ES-I3 (cell line): Measurements from ENCODE around the gene TRIM17.
"Not testable (repeated sequence)": the region's sequence is repeated elsewhere in the genome, so short reads cannot be mapped to it uniquely, and the experiment has no call there.

Experiments used
- H3K36me3 ChIP-seq: 2 replicates; pipeline ENCODE4 v1.6.1; 2013; ENCODE audit warnings: mild to moderate bottlenecking, low read length, control low read depth, moderate library complexity; ENCODE audit not compliant: insufficient read depth
- H3K4me1 ChIP-seq: 2 replicates; pipeline ENCODE4 v1.6.1; 2013; ENCODE audit warnings: mild to moderate bottlenecking, control low read depth, low read length; ENCODE audit not compliant: insufficient read depth
- H3K9ac ChIP-seq: 2 replicates; pipeline ENCODE4 v1.6.1; 2013; ENCODE audit warnings: low read depth, mild to moderate bottlenecking, low read length, moderate library complexity
- H3K9me3 ChIP-seq: 2 replicates; pipeline ENCODE4 v1.6.1; 2013; ENCODE audit warnings: mild to moderate bottlenecking, low read length, moderate library complexity; ENCODE audit not compliant: control insufficient read depth, insufficient read depth

Gene TRIM17

DNA sequence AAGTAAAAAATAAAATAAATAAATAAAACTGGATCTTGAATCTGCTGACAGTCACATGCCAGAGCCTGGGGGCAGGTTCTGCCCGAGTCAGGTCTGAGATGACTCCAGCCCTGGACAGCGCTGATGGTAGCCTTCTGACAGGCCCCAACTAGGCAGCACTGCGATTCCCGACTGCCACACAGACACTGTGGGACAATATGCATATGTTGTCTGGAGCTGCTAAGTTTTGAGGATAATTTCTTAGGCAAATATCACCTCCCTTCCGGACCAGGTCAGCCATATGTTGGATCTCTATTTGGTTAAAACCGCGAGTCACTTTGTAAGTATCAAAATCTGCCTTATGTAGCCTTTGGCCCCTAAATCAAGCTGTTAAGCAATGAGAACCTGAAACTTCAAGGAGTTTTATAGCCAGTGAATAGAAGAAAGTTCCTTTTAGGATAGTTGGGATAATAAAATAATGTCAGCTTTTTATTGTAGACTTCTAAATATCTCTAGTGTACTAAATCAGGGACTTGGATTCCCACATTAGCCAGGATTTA lies 20.8 kb upstream of the TRIM17 start:
- H3K4me1 ChIP-seq, result no peaks in the 10 kb centered on the region
- no peaks in the 10 kb centered on the region for H3K36me3 ChIP-seq
- H3K9ac ChIP-seq, result no peak overlapping the region
- no peaks in the 10 kb centered on the region for H3K9me3 ChIP-seq

DNA sequence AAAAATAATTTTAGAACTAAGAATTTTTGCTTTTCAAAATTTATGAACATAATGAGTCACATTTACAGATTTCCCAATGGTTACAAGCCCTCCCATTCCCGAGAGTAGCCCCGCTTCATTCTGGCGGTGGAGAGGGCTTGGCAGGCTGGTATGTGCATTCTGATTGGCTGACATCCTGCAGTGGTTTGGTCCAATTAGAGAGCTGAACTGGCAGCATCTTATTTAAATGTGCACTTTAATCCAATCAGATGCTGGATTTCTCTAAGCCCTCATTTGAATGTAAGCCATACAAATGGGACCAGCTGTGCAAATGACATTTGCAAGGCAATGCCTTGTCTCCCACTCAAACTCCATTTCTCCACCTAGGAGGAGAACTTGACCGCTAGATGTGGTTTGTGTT lies 18.0 kb upstream of the TRIM17 start:
- no peak overlapping the region for H3K9ac ChIP-seq
- H3K4me1 ChIP-seq, result no peaks in the 10 kb centered on the region
- no peaks in the 10 kb centered on the region for H3K36me3 ChIP-seq
- H3K9me3 ChIP-seq, result no peaks in the 10 kb centered on the region

DNA sequence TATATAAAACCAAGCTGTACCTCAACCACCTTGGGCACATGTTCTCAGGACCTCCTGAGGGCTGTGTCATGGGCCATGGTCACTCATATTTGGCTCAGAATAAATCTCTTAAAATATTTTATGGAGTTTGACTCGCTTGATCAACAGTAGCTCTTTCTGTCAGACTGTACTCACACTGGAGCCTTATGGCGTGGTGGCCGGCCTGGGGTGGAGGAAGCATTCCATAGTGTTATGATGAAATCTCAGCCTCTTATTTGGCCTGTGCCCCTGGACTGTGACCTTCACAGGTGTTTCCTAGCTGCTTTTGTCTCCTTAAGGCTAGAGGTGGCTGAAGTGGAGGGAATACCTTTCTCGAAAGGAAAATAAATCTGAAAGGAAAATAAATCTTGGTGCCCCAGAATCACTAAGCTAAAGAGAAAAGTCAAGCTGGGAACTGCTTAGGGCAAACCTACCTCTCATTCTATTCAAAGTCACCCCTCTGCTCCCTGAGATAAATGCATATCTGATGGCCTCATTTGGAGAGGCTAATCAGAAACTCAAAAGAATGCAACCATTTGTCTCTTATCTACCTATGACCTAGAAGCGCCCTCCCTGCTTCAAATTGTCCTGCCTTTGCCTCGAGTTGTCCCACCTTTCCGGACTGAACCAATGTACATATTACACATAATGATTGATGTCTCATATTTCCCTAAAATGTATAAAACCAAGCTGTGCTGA lies 16.8 kb upstream of the TRIM17 start:
- H3K9ac ChIP-seq, result not testable (repeated sequence)

DNA sequence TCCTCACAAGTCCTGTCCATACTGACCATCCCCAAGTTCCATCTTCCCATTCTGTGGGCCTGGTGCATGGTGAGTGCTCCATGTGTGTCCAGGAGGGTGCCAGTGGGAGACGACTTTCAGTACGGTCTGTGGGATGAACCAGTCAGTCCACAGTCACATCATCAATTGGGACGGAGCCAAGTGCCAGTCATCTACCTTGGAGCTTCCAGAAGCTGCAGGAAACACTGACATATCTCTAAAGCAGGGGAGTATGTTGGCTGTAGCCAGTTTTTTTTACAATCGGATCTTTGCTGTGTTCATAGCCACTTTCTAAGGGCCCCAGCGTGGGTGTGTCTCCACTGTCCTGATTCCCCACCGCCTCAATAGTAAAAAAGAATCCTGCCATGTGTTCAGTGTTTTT lies 13.6 kb upstream of the TRIM17 start:
- peaks cover 3% of the 10 kb centered on the region; the same call in 1 of the 2 replicates for H3K4me1 ChIP-seq

More for the DNA sequence above, 16.8 kb upstream of the TRIM17 start:
- not testable (repeated sequence) for H3K36me3 ChIP-seq, H3K9me3 ChIP-seq, H3K4me1 ChIP-seq

DNA sequence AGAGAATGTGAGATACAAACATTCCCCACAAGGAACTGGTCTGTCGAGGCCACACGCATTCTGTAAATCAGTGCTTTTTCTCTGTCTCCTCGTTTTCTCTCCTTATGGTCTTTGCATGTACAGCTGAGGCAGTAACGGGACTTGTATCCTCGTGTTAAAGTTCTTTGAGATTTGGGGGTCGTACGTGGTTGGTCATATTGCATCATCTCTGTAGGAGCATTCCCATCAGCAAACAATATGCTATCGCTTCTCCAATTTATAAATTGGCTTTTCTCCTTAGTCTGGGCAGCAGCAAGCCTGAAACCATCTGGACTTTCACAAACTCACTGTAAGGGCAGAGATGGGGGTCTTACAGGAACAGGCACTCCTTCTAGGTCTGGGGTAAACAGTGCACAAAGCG lies 13.0 kb upstream of the TRIM17 start:
- Histone ChIP-seq H3K9ac (no peak overlapping the region), H3K36me3 (no peaks in the 10 kb centered on the region), H3K9me3 (no peaks in the 10 kb centered on the region), H3K4me1 (peaks cover 3% of the 10 kb centered on the region; the same call in 1 of the 2 replicates)

More for the DNA sequence above, 13.6 kb upstream of the TRIM17 start:
- Histone ChIP-seq H3K9me3 (no peaks in the 10 kb centered on the region), H3K9ac (no peak overlapping the region), H3K36me3 (no peaks in the 10 kb centered on the region)

DNA sequence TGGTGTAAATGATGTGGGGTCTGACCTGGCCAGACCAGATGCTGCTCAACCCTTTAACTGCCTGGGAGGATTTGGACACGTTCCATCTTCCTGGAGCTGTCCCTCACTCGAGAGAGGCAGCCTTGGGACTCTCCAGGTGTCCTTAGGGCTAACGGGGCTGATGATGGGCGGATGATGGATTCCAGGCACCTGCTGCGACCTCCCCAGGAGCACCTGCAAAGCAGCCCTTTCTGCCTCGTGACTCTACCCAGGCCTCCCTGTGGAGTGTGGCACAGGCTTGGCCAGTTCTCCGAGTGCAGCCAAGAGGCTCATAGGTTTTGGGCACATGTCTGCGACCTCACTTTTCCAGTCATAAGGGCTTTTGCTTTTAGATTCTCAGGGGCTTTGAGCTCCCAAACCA lies 12.3 kb upstream of the TRIM17 start:
- Histone ChIP-seq H3K9ac (no peak overlapping the region), H3K4me1 (peaks cover 3% of the 10 kb centered on the region; the same call in 1 of the 2 replicates), H3K36me3 (no peaks in the 10 kb centered on the region), H3K9me3 (no peaks in the 10 kb centered on the region)

DNA sequence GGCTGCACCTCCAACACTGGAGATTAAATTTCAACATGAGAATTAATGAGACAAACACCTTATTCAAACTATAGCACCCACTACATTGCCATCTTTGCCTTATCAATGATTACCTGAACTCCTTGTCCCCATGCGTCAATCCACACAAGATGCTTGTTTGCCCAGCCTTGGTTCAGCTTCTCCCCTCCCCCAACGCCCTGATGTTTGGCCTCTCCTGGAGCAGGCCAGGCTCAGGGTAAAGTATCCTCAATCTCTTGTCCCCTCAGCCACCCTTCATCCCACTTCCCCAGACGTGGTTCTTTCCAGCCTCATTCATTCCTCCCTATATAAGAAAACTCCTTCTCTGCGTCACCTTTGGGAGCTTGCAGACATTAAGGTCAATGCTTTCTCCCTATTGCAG lies 11.8 kb upstream of the TRIM17 start:
- Histone ChIP-seq H3K9me3 (no peaks in the 10 kb centered on the region), H3K9ac (no peak overlapping the region), H3K4me1 (peaks cover 3% of the 10 kb centered on the region; the same call in 1 of the 2 replicates), H3K36me3 (no peaks in the 10 kb centered on the region)

DNA sequence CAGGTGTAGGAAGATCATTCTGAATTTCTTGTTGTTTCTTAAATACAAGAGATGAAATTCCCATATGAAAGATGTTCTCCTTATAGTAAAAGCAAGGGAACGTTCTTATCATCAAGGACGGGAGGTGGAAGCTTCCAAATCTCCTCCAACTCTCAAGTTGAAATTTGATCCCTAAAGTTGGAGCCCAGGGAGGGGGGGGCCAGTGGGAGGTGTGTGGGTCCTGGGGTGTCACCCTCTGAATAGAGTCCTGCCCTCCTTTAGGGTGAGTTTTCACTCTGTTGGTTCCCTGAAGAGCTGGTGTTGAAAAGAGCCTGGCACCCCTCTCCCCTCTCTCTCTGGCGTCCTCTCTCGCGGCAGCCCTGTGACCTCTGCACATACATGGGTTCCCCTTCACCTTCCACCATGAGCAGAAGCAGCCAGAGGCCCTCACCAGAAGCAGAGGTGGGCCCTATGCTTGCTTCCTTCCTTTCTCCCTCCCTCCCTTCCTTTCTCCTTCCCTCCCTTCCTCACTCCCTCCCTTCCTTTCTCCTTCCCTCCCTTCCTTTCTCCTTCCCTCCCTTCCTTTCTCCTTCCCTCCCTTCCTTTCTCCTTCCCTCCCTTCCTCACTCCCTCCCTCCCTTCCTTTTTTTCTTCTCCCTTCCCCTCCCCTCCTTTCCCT lies 10.0 kb upstream of the TRIM17 start:
- H3K36me3 ChIP-seq, result no peaks in the 10 kb centered on the region
- H3K9me3 ChIP-seq, result no peaks in the 10 kb centered on the region
- no peak overlapping the region for H3K9ac ChIP-seq
- peaks cover 3% of the 10 kb centered on the region; the same call in 1 of the 2 replicates for H3K4me1 ChIP-seq

DNA sequence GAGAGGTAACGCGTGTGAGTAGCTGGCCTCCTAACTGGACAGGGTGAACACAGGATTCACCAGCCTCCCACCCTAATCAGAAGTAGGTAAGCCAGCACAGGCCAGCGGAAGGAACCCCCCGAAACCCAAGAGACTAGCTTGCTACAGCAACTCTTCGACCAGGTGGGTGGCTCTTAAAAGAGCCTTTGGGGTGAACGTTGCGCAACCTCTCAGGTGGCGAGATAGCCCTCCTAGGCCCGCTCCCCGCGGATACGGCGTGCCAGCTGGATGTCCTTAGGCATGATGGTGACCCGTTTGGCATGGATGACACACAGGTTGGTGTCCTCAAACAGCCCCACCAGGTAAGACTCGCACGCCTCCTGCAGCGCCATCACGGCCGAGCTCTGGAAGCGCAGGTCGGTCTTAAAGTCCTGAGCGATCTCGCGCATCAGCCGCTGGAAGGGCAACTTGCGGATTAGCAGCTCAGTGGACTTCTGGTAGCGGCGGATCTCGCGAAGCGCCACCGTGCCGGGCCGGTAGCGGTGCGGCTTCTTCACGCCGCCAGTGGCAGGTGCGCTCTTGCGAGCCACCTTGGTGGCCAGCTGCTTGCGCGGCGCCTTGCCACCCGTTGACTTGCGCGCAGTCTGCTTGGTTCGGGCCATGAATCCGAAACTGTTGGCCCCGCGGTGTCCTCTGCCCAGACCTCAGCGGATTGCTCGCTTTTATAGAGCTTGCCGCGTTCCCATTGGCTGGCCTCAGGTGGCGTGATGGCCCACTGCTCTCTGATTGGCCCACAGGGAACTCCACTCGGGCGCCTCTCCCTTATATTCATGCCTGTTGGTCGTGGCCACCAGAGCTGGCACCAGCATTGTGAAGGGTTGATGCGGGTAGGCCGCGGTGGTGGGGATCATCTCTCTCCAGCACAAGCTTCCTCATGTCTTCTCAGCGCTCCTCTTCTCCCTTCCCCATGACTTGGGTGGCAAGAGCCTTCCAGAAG lies 8.3 kb upstream of the TRIM17 start:
- no peaks in the 10 kb centered on the region for H3K9me3 ChIP-seq
- no peak overlapping the region for H3K9ac ChIP-seq
- no peaks in the 10 kb centered on the region for H3K36me3 ChIP-seq
- peaks cover 3% of the 10 kb centered on the region; the same call in 1 of the 2 replicates for H3K4me1 ChIP-seq

DNA sequence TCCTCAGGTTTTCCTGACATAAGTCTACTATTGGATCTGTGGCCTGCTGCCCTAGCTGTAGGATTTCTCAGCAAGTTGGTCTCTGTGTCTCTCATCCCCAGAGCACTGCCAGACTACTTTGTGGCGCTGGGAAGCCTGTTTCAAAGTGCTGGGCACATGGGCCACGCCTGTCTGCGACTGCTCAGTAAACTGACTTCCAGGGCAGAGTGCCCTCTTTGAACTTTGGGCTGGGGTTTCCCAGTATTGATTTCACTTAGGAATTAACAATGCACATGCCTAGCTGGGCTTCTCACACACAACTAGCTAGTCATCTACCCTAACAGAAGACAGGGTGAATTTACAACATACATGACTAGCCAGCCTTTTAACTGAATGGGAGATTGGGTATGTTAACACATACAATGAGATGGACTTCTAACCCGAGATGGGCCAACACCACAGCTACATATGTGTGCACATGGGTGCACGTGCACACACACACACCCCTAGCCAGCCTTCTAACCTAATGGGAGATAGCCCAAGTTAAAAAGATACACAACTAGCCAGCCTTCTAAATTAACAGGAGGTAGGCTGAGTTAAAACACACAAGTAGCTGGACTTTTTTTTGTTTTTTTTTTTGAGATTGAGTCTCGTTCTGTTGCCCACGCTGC lies 6.9 kb upstream of the TRIM17 start:
- Histone ChIP-seq H3K9ac (no peak overlapping the region), H3K9me3 (no peaks in the 10 kb centered on the region), H3K4me1 (peaks cover 1% of the 10 kb centered on the region; the same call in 1 of the 2 replicates), H3K36me3 (no peaks in the 10 kb centered on the region)

DNA sequence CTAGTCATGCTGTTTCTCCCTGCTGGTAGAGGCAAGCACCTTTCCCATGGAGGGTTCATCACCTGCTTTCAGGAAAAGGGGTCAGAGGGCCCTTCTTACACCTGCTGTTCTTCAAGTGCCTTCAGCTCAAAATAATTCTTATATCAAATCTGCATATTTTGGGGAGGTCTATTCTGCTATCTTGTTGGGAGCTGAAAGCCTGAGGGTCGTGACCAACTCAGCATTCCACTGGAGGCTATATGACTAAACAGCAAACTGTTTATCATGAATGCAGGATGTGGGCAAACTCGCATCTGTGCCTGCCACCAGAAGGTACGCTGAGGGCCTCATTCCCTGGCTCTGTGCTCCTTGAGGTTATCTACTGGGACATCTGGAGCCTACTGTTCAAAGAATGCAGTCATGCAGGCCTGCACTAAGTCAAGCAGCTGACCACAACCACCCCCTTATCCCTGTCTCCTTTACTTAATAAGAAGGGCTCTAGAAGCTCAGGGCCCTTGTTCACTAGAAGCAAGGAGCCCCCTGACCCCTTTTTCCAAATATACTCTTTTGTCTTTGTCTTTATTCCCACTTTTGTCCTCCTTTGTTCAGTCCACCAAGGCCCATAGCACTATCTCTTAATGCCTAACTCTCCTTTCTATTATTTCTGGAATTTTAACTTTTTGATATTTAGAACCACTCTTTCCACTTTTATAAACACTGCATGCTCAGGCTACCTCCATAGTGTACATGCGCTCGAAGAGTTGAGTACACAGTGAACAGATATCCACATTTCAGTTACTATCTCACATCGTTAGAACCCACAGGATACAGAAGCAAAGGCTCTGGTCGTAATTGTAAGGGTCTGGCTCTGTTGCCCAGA lies 4.5 kb upstream of the TRIM17 start:
- Histone ChIP-seq H3K9ac (no peak overlapping the region), H3K36me3 (no peaks in the 10 kb centered on the region), H3K9me3 (no peaks in the 10 kb centered on the region), H3K4me1 (peaks cover 4% of the 10 kb centered on the region; the same call in 1 of the 2 replicates)

DNA sequence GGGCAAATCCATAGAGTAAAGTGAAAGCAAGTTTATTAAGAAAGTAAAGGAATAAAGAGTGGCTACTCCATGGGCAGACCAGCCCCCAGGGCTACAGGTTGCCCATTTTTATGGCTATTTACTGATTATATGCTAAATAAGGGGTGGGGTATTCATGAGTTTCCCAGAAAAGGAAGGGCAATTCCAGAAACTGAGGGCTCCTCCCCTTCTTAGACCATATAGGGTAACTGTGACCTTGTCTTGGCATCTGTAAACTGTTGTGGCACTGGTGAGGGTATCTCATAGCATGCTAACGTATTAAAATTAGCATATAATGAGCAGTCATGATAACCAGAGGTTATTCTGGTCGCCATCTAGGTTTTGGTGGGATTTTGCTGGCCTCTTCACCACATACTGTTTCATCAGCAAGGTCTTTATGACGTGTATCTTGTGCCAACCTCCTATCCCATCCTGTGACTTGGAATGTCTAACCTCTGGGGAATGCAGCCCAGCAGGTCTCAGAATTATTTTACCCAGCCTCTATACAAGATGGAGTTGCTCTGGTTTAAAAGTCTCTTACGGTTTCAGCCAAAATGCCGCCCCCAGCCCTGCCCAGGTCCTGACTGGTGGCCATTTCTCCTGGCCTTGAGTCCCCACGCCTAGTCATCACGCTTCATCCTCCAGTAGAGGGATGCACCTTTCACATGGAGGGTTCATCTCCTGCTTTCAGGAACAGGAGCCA lies 982 bp upstream of the TRIM17 start:
- Histone ChIP-seq H3K9ac (peak overlapping the region; percentile 13; the same call in 1 of the 2 replicates), H3K36me3 (no peaks in the 10 kb centered on the region), H3K4me1 (peaks cover 4% of the 10 kb centered on the region; the same call in 1 of the 2 replicates), H3K9me3 (no peaks in the 10 kb centered on the region)
